ENCODE results near the gene MYF5.

GRCh38 chr12:80720516-80720915 is 3.8 kb downstream of the MYF5 start:
- no peak for TF ChIP-seq CTCF (conservative IDR thresholded peaks at IDR 0.05; ENCODE audit: low read depth, low read length)
- TF ChIP-seq EZH2 (IDR thresholded peaks at IDR 0.05; ENCODE audit: low read length, unreplicated experiment), result no peak
- no peak for TF ChIP-seq EZH2phosphoT487 (IDR thresholded peaks at IDR 0.05; ENCODE audit: borderline replicate concordance, low read length)

Measured in PC-3 (cell line).